Prostate gland (tissue), 2 donors: ENCODE data around the gene ANKRD11.

Source experiments
- POLR2AphosphoS5 ChIP-seq: sonication (generic); formaldehyde crosslinking; IDR thresholded peaks from one replicate; pipeline ENCODE4 v1.6.1; 2017; ENCODE audit warnings: antibody characterized with exemption
- TF ChIP-seq, protein P1 (sequence below), 4 experiments: fragments of 200-600 bp in 2 of 4; fragments of 450-650 bp in 2 of 4; sonication (generic) in 2 of 4; IDR thresholded peaks; 1 replicate in 3 of 4; 2 replicates in 1 of 4; pipeline ENCODE4 v1.5.1; 2016 to 2019; ENCODE audit warnings: antibody characterized with exemption in 4 of 4, mild to moderate bottlenecking in 2 of 4, moderate library complexity in 2 of 4

DNA sequence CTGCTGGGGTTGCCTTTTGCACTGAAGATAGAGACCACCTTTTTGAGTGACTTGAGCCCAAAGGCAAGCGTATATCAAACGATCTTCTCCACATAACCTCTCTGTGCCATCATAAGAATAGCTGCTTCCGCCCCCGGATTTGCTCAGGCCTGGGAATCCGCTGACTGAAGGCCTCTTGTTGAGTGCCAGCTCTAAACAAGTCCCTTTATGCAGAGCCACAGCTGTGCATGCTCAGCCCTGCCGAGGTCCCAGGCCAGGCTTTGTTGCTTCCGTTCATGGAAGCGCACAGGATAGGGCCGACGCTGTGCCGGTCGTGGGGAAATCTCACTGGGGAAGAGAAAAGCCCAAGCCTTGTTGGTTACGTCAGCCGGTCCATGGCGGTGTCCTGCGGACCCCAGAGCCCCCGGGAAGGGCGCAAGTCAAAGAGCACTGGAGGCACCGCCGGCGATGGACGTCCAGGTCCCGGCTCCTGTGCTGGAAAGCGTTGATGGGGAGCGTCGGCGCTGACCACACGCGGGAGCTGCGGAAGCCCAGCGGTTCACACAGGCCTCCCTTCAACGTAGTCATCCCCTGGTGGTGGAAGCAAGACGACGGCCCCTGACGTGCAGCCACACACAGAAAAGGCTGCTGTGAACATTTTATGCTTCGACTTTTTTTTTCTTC, 46.7 kb upstream of the ANKRD11 start:
- TF ChIP-seq, protein P1, sequence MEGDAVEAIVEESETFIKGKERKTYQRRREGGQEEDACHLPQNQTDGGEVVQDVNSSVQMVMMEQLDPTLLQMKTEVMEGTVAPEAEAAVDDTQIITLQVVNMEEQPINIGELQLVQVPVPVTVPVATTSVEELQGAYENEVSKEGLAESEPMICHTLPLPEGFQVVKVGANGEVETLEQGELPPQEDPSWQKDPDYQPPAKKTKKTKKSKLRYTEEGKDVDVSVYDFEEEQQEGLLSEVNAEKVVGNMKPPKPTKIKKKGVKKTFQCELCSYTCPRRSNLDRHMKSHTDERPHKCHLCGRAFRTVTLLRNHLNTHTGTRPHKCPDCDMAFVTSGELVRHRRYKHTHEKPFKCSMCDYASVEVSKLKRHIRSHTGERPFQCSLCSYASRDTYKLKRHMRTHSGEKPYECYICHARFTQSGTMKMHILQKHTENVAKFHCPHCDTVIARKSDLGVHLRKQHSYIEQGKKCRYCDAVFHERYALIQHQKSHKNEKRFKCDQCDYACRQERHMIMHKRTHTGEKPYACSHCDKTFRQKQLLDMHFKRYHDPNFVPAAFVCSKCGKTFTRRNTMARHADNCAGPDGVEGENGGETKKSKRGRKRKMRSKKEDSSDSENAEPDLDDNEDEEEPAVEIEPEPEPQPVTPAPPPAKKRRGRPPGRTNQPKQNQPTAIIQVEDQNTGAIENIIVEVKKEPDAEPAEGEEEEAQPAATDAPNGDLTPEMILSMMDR (IDR thresholded peaks at IDR 0.05) = no peak
- no peak for TF ChIP-seq POLR2AphosphoS5
